ENCODE results near the gene GRID2IP. TPM values are rescaled to one million over a fixed set of nuclear protein-coding genes. Genes with fewer than 3 reads are reported as not detected.

The GRID2IP gene
- total and polyA plus RNA-seq, 10 of the 15 experiments (the other 5 are each of a cell fraction or from before 2014, with no cell fraction given): not detected

GRCh38 chr7:6520163-6520981 is 30.9 kb downstream of the GRID2IP start:
- RAD21 ChIA-PET (ENCODE audit: unreplicated experiment): no interaction called here
- POLR2A ChIA-PET: interaction anchor here (0.6 kb wide), 1 partner anchor 38 kb away, joined by 3 read pairs; no protein-coding TSS in a partner anchor
- no peak for FAIRE-seq
- H3K9ac ChIP-seq (ENCODE audit: control insufficient read depth, insufficient read depth, low read length): no peak overlapping the region
- no peaks in the 10 kb centered on the region for H3K9me3 ChIP-seq (replicated peaks; ENCODE audit: control insufficient read depth, insufficient read depth, low read length)
- H3K27me3 ChIP-seq (replicated peaks in 1 of 2; ENCODE audit: control insufficient read depth in 2 of 2, insufficient read depth in 2 of 2, low read length in 1 of 2): no peaks in the 10 kb centered on the region
- CTCF ChIA-PET: interaction anchor here (0.6 to 0.7 kb wide), 2 partner anchors 693 to 1566 kb away, joined by 3 to 4 read pairs; no protein-coding TSS in a partner anchor
- intact Hi-C loops (cut with micrococcal nuclease; ENCODE audit: unreplicated experiment): no loop called here
- in situ Hi-C loops (cut with MboI): loop anchor here (5.0 kb wide), 1 partner anchor 663 kb away; no protein-coding TSS in a partner anchor
- no peaks in the 10 kb centered on the region for H3K36me3 ChIP-seq (ENCODE audit: control insufficient read depth in 2 of 2, insufficient read depth in 2 of 2, low read length in 1 of 2)
- H3K4me2 ChIP-seq (ENCODE audit: control insufficient read depth, insufficient read depth): no peak overlapping the region
- H4K20me1 ChIP-seq (ENCODE audit: control insufficient read depth, insufficient read depth): no peaks in the 10 kb centered on the region
- no peaks in the 10 kb centered on the region for H3K79me2 ChIP-seq (ENCODE audit: control insufficient read depth, insufficient read depth, low read length)
- no peak overlapping the region for H3K4me3 ChIP-seq
- WGBS (ENCODE audit: insufficient coverage, insufficient replicate concordance, low lambda C conversion rate, missing lambda C conversion rate): 55% methylated on average over 24 of the region's 24 CpGs
- H2AFZ ChIP-seq (ENCODE audit: control insufficient read depth, low read depth, low read length): no peak overlapping the region
- no peak for ATAC-seq
- SMC1A ChIA-PET (ENCODE audit: uncharacterized antibody, unreplicated experiment): interaction anchor here (0.7 kb wide), 1 partner anchor 80 kb away, joined by 3 read pairs; no protein-coding TSS in a partner anchor
- peaks cover 3% of the 10 kb centered on the region; the same call in 1 of the 2 replicates for H3K4me1 ChIP-seq (ENCODE audit: control insufficient read depth, insufficient read depth, low read length)
- no peak overlapping the region for H3K27ac ChIP-seq (ENCODE audit: control insufficient read depth, insufficient read depth)
- TF ChIP-seq EED (IDR thresholded peaks at IDR 0.05; ENCODE audit: low read depth) (no peak), POLR2AphosphoS5 (IDR thresholded peaks at IDR 0.05; ENCODE audit: low read length) (no peak), RAD51 (IDR thresholded peaks at IDR 0.05) (peak; percentile 64; the same call in 1 of the 2 replicates), USF1 (IDR thresholded peaks at IDR 0.05; ENCODE audit: borderline replicate concordance, extremely low read length, insufficient read depth, low read depth, low read length) (peak; percentile 25), YBX1 (IDR thresholded peaks at IDR 0.05) (no peak), BRCA1 (IDR thresholded peaks at IDR 0.05; ENCODE audit: low read depth, low read length) (no peak), TAF1 (IDR thresholded peaks at IDR 0.05; ENCODE audit: borderline replicate concordance, low read depth, low read length) (no peak), REST (IDR thresholded peaks at IDR 0.05; ENCODE audit: low read depth, low read length) (no peak), ZSCAN29 (IDR thresholded peaks at IDR 0.05) (no peak), BHLHE40 (IDR thresholded peaks at IDR 0.05; ENCODE audit: borderline replicate concordance in 1 of 2, low read depth in 2 of 2, low read length in 1 of 2) (peak in 1 of 2 experiments; percentile 45; a peak in 1 of 4 replicates)
- DNase-seq (ENCODE audit: low read depth, low spot score): no peak
- BruUV-seq (replicated peaks): no TSS peak

All from GM12878 (cell line).